PC-3 (cell line): ENCODE measurements around the gene HIVEP3.

Source experiments
- EZH2 ChIP-seq: fragments of 300-600 bp; sonication (generic); IDR thresholded peaks from one replicate; pipeline ENCODE4 v1.6.1; 2017; ENCODE audit warnings: antibody characterized with exemption, mild to moderate bottlenecking, low read length; ENCODE audit not compliant: unreplicated experiment
- EZH2phosphoT487 ChIP-seq: fragments of 300-600 bp; sonication (generic); IDR thresholded peaks from 2 replicates; pipeline ENCODE4 v1.6.1; 2018; ENCODE audit warnings: mild to moderate bottlenecking, antibody characterized with exemption, low read length, borderline replicate concordance
- TF ChIP-seq, protein P1 (sequence below): fragments of 300-600 bp; sonication (generic); conservative IDR thresholded peaks from 2 replicates; pipeline ENCODE4 v1.5.1; 2017; ENCODE audit warnings: antibody characterized with exemption, low read depth, mild to moderate bottlenecking, low read length

DNA sequence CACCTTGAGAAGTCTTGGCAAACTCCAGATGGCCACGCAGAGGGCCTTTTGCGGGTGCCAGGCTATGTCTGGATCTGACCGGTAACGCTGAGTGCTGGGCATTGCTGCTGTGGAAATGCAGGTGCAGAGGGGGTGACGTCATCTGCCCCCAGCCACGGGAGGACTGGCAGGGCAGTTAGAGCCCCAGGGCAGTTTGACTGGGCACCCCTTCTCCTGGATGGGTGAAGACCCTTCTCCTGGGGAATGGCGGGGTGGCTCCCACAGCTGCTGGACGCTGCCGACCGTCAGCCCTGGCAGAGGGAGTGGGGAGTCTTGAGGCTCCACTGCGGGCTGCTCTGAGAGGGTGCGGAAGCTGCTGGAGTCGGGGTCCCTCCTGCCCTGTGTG, 421.7 kb downstream of the HIVEP3 start:
- TF ChIP-seq, protein P1, sequence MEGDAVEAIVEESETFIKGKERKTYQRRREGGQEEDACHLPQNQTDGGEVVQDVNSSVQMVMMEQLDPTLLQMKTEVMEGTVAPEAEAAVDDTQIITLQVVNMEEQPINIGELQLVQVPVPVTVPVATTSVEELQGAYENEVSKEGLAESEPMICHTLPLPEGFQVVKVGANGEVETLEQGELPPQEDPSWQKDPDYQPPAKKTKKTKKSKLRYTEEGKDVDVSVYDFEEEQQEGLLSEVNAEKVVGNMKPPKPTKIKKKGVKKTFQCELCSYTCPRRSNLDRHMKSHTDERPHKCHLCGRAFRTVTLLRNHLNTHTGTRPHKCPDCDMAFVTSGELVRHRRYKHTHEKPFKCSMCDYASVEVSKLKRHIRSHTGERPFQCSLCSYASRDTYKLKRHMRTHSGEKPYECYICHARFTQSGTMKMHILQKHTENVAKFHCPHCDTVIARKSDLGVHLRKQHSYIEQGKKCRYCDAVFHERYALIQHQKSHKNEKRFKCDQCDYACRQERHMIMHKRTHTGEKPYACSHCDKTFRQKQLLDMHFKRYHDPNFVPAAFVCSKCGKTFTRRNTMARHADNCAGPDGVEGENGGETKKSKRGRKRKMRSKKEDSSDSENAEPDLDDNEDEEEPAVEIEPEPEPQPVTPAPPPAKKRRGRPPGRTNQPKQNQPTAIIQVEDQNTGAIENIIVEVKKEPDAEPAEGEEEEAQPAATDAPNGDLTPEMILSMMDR = no peak
- no peak for TF ChIP-seq EZH2
- TF ChIP-seq EZH2phosphoT487 = no peak
